ENCODE data around the gene ZMYND15. TPM values are rescaled to one million over a fixed set of nuclear protein-coding genes. Genes with fewer than 3 reads are reported as not detected.

The ZMYND15 gene
- total and polyA plus RNA-seq, 2 experiments from 2014 or later, result 2.9 to 4.1 TPM

GRCh38 chr17:4724650-4725049, 15.0 kb upstream of the ZMYND15 start:
- H2AFZ ChIP-seq, result no peak overlapping the region
- H3K36me3 ChIP-seq (replicated peaks; ENCODE audit: insufficient read depth, low read depth), result no peaks in the 10 kb centered on the region
- peaks cover 18% of the 10 kb centered on the region for H3K4me1 ChIP-seq (ENCODE audit: insufficient read depth)
- H3K9me2 ChIP-seq (replicated peaks; ENCODE audit: insufficient read depth), result no peaks in the 10 kb centered on the region
- no peak overlapping the region for H3K4me2 ChIP-seq
- DNase-seq (ENCODE audit: low spot score), result no peak
- H3K9me3 ChIP-seq (ENCODE audit: low read depth), result no peaks in the 10 kb centered on the region
- H3K27me3 ChIP-seq, result no peaks in the 10 kb centered on the region
- TF ChIP-seq CTCF (IDR thresholded peaks at IDR 0.05; ENCODE audit: poor library complexity), result no peak
- TF ChIP-seq EZH2 (IDR thresholded peaks at IDR 0.05; ENCODE audit: borderline replicate concordance), result no peak
- no peak for TF ChIP-seq EZH2phosphoT487 (IDR thresholded peaks at IDR 0.05; ENCODE audit: low read depth, severe bottlenecking, unreplicated experiment)
- H3K4me3 ChIP-seq, result no peak overlapping the region
- H3K79me2 ChIP-seq, result no peaks in the 10 kb centered on the region
- H4K20me1 ChIP-seq (ENCODE audit: insufficient read depth, poor library complexity, severe bottlenecking), result no peaks in the 10 kb centered on the region
- WGBS (ENCODE audit: low lambda C conversion rate, missing lambda C conversion rate), result 84% methylated on average over 5 of the region's 5 CpGs
- H3K27ac ChIP-seq, result no peak overlapping the region

- 91% methylated on average over 9 of the region's 9 CpGs for WGBS (ENCODE audit: low lambda C conversion rate, missing lambda C conversion rate)
- Histone ChIP-seq H3K4me1 (ENCODE audit: insufficient read depth) (peaks cover 13% of the 10 kb centered on the region), H3K36me3 (replicated peaks; ENCODE audit: insufficient read depth, low read depth) (no peaks in the 10 kb centered on the region), H3K27me3 (no peaks in the 10 kb centered on the region), H3K27ac (no peak overlapping the region), H3K9me3 (ENCODE audit: low read depth) (no peaks in the 10 kb centered on the region), H3K79me2 (no peaks in the 10 kb centered on the region), H3K4me2 (no peak overlapping the region), H2AFZ (no peak overlapping the region), H3K4me3 (no peak overlapping the region), H4K20me1 (ENCODE audit: insufficient read depth, poor library complexity, severe bottlenecking) (no peaks in the 10 kb centered on the region), H3K9me2 (replicated peaks; ENCODE audit: insufficient read depth) (no peaks in the 10 kb centered on the region)
- TF ChIP-seq EZH2phosphoT487 (IDR thresholded peaks at IDR 0.05; ENCODE audit: low read depth, severe bottlenecking, unreplicated experiment) (no peak), CTCF (IDR thresholded peaks at IDR 0.05; ENCODE audit: poor library complexity) (no peak), EZH2 (IDR thresholded peaks at IDR 0.05; ENCODE audit: borderline replicate concordance) (no peak)
- DNase-seq (ENCODE audit: low spot score), result no peak
These were observed 13.9 kb upstream of the ZMYND15 start for GRCh38 chr17:4725646-4726310.

GRCh38 chr17:4728124-4728523, 11.5 kb upstream of the ZMYND15 start:
- 53% methylated on average over 3 of the region's 3 CpGs for WGBS (ENCODE audit: low lambda C conversion rate, missing lambda C conversion rate)
- no peaks in the 10 kb centered on the region for H3K4me1 ChIP-seq (ENCODE audit: insufficient read depth)
- peaks cover 5% of the 10 kb centered on the region for H3K79me2 ChIP-seq
- H3K27me3 ChIP-seq, result no peaks in the 10 kb centered on the region
- no peak overlapping the region for H3K4me3 ChIP-seq
- H3K36me3 ChIP-seq (replicated peaks; ENCODE audit: insufficient read depth, low read depth), result no peaks in the 10 kb centered on the region
- H2AFZ ChIP-seq, result no peak overlapping the region
- no peak for TF ChIP-seq EZH2 (IDR thresholded peaks at IDR 0.05; ENCODE audit: borderline replicate concordance)
- TF ChIP-seq CTCF (IDR thresholded peaks at IDR 0.05; ENCODE audit: poor library complexity), result no peak
- no peak for TF ChIP-seq EZH2phosphoT487 (IDR thresholded peaks at IDR 0.05; ENCODE audit: low read depth, severe bottlenecking, unreplicated experiment)
- H3K27ac ChIP-seq, result peak overlapping the region; percentile 44
- H3K9me3 ChIP-seq (ENCODE audit: low read depth), result no peaks in the 10 kb centered on the region
- no peaks in the 10 kb centered on the region for H4K20me1 ChIP-seq (ENCODE audit: insufficient read depth, poor library complexity, severe bottlenecking)
- DNase-seq (ENCODE audit: low spot score), result peak; percentile 25
- H3K9me2 ChIP-seq (replicated peaks; ENCODE audit: insufficient read depth), result no peaks in the 10 kb centered on the region
- no peak overlapping the region for H3K4me2 ChIP-seq

Data from hepatocyte (in vitro differentiated cells).